Activated CD8-positive, alpha-beta T cell treated with anti-CD3 and anti-CD28 coated beads for 36 hours (primary cell): ENCODE results near the gene VIPR2. TPM values are rescaled to one million over a fixed set of nuclear protein-coding genes. Genes with fewer than 3 reads are reported as not detected.
A peak's percentile ranks its signal among the peaks of the same experiment; 100 is the strongest.

ENCODE experiments used
- ATAC-seq: fragments of 200-7000 bp; cut with Tn5 transposase; one replicate; pipeline ENCODE4 v1.10.0; 2021; ENCODE audit warnings: mild to moderate bottlenecking, moderate library complexity
- CTCF ChIA-PET: fragments of 350-600 bp; sonication (Branson Sonifier 250); formaldehyde crosslinking; loops from one replicate; lab custom pipeline; 2021; ENCODE audit warnings: antibody characterized with exemption; lab: Charles Lee
- POLR2A ChIA-PET: fragments of 350-600 bp; sonication (Branson Sonifier 250); formaldehyde crosslinking; loops from one replicate; lab custom pipeline; 2021; ENCODE audit warnings: antibody characterized with exemption; lab: Charles Lee
- DNase-seq: peaks from one replicate; pipeline ENCODE4 v3.0.0-alpha.2; 2020
- H3K27ac Mint-ChIP-seq: one replicate; pipeline ENCODE4 v1.8.0; 2021; ENCODE audit warnings: mild to moderate bottlenecking, mixed read lengths
- H3K27me3 Mint-ChIP-seq: one replicate; pipeline ENCODE4 v1.8.0; 2021; ENCODE audit warnings: mixed read lengths
- H3K36me3 Mint-ChIP-seq: one replicate; pipeline ENCODE4 v1.8.0; 2021; ENCODE audit warnings: low read depth, mixed read lengths
- H3K4me1 Mint-ChIP-seq: one replicate; pipeline ENCODE4 v1.8.0; 2021; ENCODE audit warnings: low read depth, mixed read lengths
- H3K4me3 Mint-ChIP-seq: one replicate; pipeline ENCODE4 v1.8.0; 2021; ENCODE audit warnings: mild to moderate bottlenecking, moderate library complexity, mixed read lengths
- H3K9me3 Mint-ChIP-seq: one replicate; pipeline ENCODE4 v1.8.0; 2021; ENCODE audit warnings: mixed read lengths
- intact Hi-C: fragments of 100-400 bp; cut with micrococcal nuclease; formaldehyde crosslinking; loops from one replicate; pipeline ENCODE4 v1.10.0; 2022
- total RNA-seq, 2 experiments: library from RNA; stranded (reverse); gene quantifications; one replicate each; pipeline ENCODE4 v1.2.3, GENCODE V29; 2021
- TF ChIP-seq, protein P1 (sequence below): fragments of 200-600 bp; IDR thresholded peaks from one replicate; pipeline ENCODE4 v1.8.0; 2022; ENCODE audit warnings: antibody characterized with exemption, mild to moderate bottlenecking

Gene VIPR2
- total RNA-seq, 2 experiments from 2014 or later = 0.09 TPM; not detected in 1

DNA sequence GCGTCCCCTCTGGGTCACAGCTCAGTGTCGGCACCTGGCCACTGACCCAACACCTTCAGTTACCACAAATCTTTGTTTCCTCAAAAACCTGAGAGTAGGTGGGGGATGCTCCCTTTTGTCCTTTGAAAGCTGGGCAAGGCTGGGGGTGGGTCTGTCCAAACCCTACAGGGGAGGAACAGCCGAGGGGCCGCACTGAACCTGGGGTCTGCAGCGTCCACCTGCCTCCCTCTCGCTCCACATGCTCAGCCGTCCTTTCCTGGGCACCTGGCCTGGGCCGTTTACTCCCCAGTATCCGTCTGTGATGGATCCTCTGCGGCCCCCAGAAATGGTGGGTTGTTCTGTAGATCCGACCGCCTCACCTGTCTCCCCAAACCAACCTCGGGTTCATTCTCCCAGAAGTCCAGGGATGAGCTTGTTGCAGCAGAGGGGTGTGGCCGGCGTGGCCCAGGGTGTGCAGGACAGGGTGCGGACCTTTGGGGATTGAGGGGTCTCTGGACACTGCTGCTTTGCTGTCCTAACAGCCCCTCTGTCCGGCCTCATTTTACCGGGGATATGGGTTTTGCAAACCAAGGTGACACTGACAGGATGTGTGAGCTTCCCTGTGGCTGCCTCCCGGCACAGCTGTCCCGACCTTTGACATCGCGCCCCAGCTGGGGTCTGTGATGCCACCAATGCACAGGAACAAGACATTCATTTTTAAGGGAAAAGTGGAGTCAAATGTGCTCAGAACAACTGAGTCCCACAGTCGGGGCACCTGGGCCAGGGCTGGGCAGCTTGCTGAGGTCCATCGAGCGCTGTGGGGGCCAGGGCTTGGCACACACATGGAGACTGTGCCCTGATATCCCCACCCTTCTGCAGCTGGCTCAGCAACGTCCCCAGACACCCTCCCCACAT, 115.9 kb downstream of the VIPR2 start:
- ChIA-PET CTCF (no interaction called here), POLR2A (no interaction called here)
- peaks cover 11% of the 10 kb centered on the region for H3K4me1 Mint-ChIP-seq
- H3K27me3 Mint-ChIP-seq = peaks cover 36% of the 10 kb centered on the region
- intact Hi-C loops = no loop called here
- H3K27ac Mint-ChIP-seq = no peak overlapping the region
- H3K36me3 Mint-ChIP-seq = no peaks in the 10 kb centered on the region
- TF ChIP-seq, protein P1, sequence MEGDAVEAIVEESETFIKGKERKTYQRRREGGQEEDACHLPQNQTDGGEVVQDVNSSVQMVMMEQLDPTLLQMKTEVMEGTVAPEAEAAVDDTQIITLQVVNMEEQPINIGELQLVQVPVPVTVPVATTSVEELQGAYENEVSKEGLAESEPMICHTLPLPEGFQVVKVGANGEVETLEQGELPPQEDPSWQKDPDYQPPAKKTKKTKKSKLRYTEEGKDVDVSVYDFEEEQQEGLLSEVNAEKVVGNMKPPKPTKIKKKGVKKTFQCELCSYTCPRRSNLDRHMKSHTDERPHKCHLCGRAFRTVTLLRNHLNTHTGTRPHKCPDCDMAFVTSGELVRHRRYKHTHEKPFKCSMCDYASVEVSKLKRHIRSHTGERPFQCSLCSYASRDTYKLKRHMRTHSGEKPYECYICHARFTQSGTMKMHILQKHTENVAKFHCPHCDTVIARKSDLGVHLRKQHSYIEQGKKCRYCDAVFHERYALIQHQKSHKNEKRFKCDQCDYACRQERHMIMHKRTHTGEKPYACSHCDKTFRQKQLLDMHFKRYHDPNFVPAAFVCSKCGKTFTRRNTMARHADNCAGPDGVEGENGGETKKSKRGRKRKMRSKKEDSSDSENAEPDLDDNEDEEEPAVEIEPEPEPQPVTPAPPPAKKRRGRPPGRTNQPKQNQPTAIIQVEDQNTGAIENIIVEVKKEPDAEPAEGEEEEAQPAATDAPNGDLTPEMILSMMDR = no peak
- no peaks in the 10 kb centered on the region for H3K9me3 Mint-ChIP-seq
- DNase-seq (no peak), ATAC-seq (no peak)
- H3K4me3 Mint-ChIP-seq = no peak overlapping the region

DNA sequence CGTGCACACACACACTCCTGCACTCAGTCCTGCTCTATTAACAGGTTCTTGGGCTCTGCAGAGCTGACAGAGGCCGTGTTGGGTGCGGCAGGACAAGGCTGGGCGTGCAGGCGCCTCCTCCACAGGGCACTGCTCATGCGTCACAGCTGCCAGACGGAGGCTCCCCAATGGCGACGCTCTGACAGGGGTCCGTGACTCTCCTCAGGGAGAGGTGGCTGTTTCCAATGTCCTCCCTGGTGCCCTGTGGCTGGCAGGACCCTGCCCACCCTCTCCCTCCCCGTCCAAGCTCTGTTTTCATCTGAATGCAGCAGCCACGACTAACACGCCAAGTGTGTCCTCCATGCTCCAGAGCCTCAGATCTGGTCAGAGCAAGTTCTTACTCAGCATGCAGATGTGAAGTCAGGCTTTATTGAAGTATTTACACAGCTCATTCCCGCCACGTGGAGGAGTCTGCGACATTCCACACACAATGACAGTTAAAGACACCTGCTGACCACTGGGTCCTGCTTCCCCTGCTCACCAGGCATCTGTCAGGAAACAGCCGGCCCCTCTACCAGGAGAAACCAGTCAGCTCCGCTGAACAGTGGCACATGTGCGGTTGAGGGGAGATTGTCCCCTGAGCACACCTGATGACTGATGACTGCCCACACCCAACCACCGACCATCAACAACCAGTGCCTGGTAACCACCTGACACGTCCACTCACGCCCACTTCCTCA, 116.7 kb downstream of the VIPR2 start:
- ATAC-seq (no peak), DNase-seq (no peak)
- no peak overlapping the region for H3K27ac Mint-ChIP-seq
- ChIA-PET CTCF (no interaction called here), POLR2A (interaction anchor here (0.6 kb wide), 1 partner anchor 177 kb away, joined by 3 read pairs; no protein-coding TSS in a partner anchor)
- intact Hi-C loops = no loop called here
- H3K27me3 Mint-ChIP-seq = peaks cover 41% of the 10 kb centered on the region
- TF ChIP-seq, protein P1 = no peak
- peaks cover 11% of the 10 kb centered on the region for H3K4me1 Mint-ChIP-seq
- H3K4me3 Mint-ChIP-seq = no peak overlapping the region
- no peaks in the 10 kb centered on the region for H3K36me3 Mint-ChIP-seq
- H3K9me3 Mint-ChIP-seq = no peaks in the 10 kb centered on the region

DNA sequence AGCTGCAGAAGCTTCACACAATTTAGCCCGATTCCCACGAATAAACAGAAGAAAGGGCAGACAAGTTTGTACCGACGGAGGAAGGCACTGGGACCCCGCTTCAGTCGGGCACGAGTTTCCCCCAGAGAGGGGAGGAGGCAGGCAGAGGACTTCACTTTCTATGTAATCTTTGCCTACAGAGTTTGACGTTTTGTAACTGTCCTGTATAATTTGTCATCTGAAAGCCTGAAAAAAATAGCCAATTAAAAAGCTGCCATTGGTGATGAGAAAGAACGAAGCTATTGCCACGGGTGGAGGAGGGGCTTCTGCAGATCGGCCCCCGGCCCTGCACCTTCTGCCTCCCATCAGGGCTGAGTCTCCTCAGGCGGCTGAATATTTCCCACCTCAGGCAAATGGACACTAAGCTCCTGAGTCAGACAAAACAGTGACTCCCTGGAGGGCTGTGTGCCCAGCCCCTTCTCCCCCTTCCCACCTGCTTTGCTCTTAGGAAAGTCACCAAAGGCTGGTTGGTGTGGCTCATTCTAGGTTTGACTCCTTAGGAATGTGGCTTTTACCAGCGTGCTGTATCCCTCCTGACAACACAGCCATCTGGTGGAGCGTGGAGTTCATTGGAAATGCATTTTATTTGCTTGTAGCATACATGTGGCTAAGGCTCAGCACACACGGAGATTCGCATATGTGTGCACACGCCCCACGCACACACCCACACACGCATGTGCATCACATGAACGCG, 117.4 kb downstream of the VIPR2 start:
- intact Hi-C loops = no loop called here
- no peak for ATAC-seq
- Mint-ChIP-seq H3K27me3 (peaks cover 43% of the 10 kb centered on the region), H3K4me3 (no peak overlapping the region), H3K9me3 (no peaks in the 10 kb centered on the region), H3K4me1 (peaks cover 11% of the 10 kb centered on the region), H3K27ac (no peak overlapping the region), H3K36me3 (no peaks in the 10 kb centered on the region)
- TF ChIP-seq, protein P1 = no peak
- ChIA-PET CTCF (no interaction called here), POLR2A (interaction anchor here (0.6 kb wide), 1 partner anchor 178 kb away, joined by 3 read pairs; no protein-coding TSS in a partner anchor)
- DNase-seq = no peak

DNA sequence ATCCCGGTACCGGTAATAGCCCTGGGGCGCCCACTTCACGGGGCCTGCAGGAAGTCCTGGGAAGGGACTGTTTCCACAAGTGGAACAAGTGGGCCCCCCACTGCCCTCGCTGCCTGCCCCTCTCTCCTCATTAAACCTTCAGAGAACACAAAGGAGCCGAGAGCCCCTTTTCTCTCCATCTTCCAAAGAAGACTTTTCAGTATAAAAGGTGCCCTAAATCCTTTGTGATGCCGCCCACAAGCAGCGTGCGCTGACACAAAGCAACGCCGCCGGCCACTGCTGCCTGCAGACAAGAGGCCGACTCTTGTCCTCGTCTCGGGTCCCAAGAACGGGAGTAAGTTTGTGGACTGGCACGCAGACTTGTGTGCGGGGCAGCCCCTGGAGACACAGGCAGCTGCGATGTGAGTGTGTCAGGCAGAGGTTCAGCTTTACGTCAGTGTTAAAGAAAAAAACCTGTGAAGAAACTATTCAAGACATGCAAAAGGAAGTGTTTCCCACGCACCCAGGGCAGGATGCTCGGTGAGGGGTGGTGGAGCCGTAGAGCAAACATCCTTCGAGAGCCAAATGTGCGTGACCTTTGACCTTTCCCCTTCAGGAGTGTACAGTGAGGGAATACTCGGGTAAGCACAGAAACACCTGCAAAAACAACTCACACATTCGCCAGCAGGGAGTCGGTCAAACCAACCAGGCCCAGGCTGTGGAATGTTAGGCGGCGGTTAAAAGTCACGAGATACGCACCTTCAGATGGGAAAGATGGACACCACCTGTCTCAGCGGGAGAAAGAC, 118.2 kb downstream of the VIPR2 start:
- peaks cover 11% of the 10 kb centered on the region for H3K4me1 Mint-ChIP-seq
- no peak overlapping the region for H3K4me3 Mint-ChIP-seq
- peak; percentile 65 for DNase-seq
- H3K36me3 Mint-ChIP-seq = no peaks in the 10 kb centered on the region
- peaks cover 41% of the 10 kb centered on the region for H3K27me3 Mint-ChIP-seq
- ChIA-PET CTCF (no interaction called here), POLR2A (interaction anchor here (0.6 kb wide), 1 partner anchor 22 kb away, joined by 4 read pairs; no protein-coding TSS in a partner anchor)
- TF ChIP-seq, protein P1 = no peak
- no peak overlapping the region for H3K27ac Mint-ChIP-seq
- peak; percentile 80 for ATAC-seq
- intact Hi-C loops = no loop called here
- no peaks in the 10 kb centered on the region for H3K9me3 Mint-ChIP-seq
